ENCODE data around the gene TIAL1.
"Not testable (repeated sequence)": the region's sequence is repeated elsewhere in the genome, so short reads cannot be mapped to it uniquely, and the experiment has no call there.

The TIAL1 gene

DNA sequence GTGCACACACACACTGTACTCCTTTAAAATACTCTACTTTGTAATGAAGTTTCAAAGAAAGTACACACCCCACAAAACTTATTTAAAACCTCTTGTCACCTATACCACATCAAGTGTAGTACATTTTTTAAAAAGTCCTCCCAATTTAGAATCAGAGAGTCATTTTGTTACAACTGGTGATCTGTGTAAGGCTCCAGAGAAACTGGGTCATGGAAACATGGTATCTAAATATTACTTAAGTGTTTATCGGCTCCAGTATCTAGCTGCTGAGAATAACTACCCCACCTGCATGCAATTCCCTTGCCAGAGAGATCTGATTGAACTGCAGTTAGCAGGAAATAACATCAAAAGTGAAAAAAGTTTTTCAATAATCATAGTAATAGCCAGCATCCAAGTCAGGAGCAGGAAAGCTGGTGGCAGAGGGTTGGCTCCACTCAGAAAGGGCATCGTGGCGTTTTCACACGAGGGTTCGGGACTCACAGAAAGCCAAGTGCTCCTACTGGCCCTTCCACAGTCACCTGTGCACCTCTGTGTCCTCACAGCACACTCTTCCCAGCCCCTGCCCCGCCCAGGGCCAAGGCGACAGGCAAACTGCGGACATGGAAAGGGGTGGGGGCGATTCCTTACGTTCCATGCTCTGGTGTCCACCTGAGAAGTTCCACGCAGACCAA is 60.8 kb downstream of the TIAL1 start:
- Histone ChIP-seq H3K27ac (ENCODE audit: low read depth, low read length) (no peak overlapping the region), H4K20me1 (ENCODE audit: low read depth, low read length) (no peaks in the 10 kb centered on the region; the same call in 1 of the 2 replicates), H3K79me2 (ENCODE audit: insufficient read depth, low read length) (no peaks in the 10 kb centered on the region), H3K9me3 (ENCODE audit: insufficient read depth, low read length) (no peaks in the 10 kb centered on the region), H3K9ac (ENCODE audit: low read length) (no peak overlapping the region), H3F3A (ENCODE audit: insufficient read depth) (0 out of 2 replicates have a peak, but pooled peaks cover 3% of the 10 kb centered on the region), H3K4me3 (ENCODE audit: insufficient read depth, low read length, poor library complexity, severe bottlenecking) (no peak overlapping the region), H3K4me2 (ENCODE audit: low read depth, low read length, poor library complexity, severe bottlenecking) (no peak overlapping the region), H3K27me3 (ENCODE audit: low read length) (no peaks in the 10 kb centered on the region), H3K36me3 (ENCODE audit: low read length) (no peaks in the 10 kb centered on the region), H3K9me2 (replicated peaks; ENCODE audit: insufficient read depth, low read length) (no peaks in the 10 kb centered on the region), H2AFZ (ENCODE audit: low read depth, low read length, severe bottlenecking) (no peak overlapping the region)
- no peak for TF ChIP-seq CTCF (IDR thresholded peaks at IDR 0.05; ENCODE audit: insufficient read depth, low read length, poor library complexity, severe bottlenecking)
- TF ChIP-seq EZH2phosphoT487 (conservative IDR thresholded peaks at IDR 0.05; ENCODE audit: low read length): no peak

DNA sequence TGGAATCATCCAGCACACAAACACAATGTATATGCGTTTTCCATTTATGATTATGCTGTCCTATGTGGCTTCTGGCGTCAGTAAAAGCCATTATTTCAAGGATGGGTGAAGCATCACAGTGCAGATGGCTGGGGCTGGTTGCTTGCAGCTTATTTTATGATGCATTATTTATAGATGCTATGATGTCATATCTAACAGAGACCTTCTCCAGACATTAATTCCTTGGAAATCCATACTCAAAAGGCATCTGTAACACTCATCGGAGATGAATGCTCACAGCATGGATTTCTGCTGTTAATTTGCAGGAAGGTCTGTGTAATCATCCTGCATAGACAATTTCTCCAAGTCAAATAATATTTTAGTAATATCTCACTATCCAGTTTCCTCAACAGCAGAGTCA is 61.5 kb downstream of the TIAL1 start:
- Histone ChIP-seq H3F3A (ENCODE audit: insufficient read depth) (no peaks in the 10 kb centered on the region), H3K9me2 (replicated peaks; ENCODE audit: insufficient read depth, low read length) (no peaks in the 10 kb centered on the region), H3K4me2 (ENCODE audit: low read depth, low read length, poor library complexity, severe bottlenecking) (no peak overlapping the region), H3K4me3 (ENCODE audit: insufficient read depth, low read length, poor library complexity, severe bottlenecking) (no peak overlapping the region), H2AFZ (ENCODE audit: low read depth, low read length, severe bottlenecking) (no peak overlapping the region), H3K27ac (ENCODE audit: low read depth, low read length) (no peak overlapping the region), H3K27me3 (ENCODE audit: low read length) (no peaks in the 10 kb centered on the region), H3K9me3 (ENCODE audit: insufficient read depth, low read length) (no peaks in the 10 kb centered on the region), H3K9ac (ENCODE audit: low read length) (no peak overlapping the region), H3K79me2 (ENCODE audit: insufficient read depth, low read length) (no peaks in the 10 kb centered on the region), H3K36me3 (ENCODE audit: low read length) (no peaks in the 10 kb centered on the region), H4K20me1 (ENCODE audit: low read depth, low read length) (no peaks in the 10 kb centered on the region; the same call in 1 of the 2 replicates)
- TF ChIP-seq EZH2phosphoT487 (conservative IDR thresholded peaks at IDR 0.05; ENCODE audit: low read length): no peak
- TF ChIP-seq CTCF (IDR thresholded peaks at IDR 0.05; ENCODE audit: insufficient read depth, low read length, poor library complexity, severe bottlenecking): no peak

GRCh38 chr10:119533473-119533872 is 63.3 kb downstream of the TIAL1 start:
- Histone ChIP-seq H3K4me3 (ENCODE audit: insufficient read depth, low read length, poor library complexity, severe bottlenecking) (no peak overlapping the region), H3K9ac (ENCODE audit: low read length) (no peak overlapping the region), H3K9me2 (replicated peaks; ENCODE audit: insufficient read depth, low read length) (no peaks in the 10 kb centered on the region), H4K20me1 (ENCODE audit: low read depth, low read length) (no peaks in the 10 kb centered on the region; the same call in 1 of the 2 replicates), H3K4me2 (ENCODE audit: low read depth, low read length, poor library complexity, severe bottlenecking) (no peak overlapping the region), H3K36me3 (ENCODE audit: low read length) (no peaks in the 10 kb centered on the region), H3F3A (ENCODE audit: insufficient read depth) (no peaks in the 10 kb centered on the region), H3K27ac (ENCODE audit: low read depth, low read length) (no peak overlapping the region), H3K79me2 (ENCODE audit: insufficient read depth, low read length) (no peaks in the 10 kb centered on the region), H3K9me3 (ENCODE audit: insufficient read depth, low read length) (no peaks in the 10 kb centered on the region), H3K27me3 (ENCODE audit: low read length) (no peaks in the 10 kb centered on the region), H2AFZ (ENCODE audit: low read depth, low read length, severe bottlenecking) (no peak overlapping the region)
- no peak for TF ChIP-seq CTCF (IDR thresholded peaks at IDR 0.05; ENCODE audit: insufficient read depth, low read length, poor library complexity, severe bottlenecking)
- no peak for TF ChIP-seq EZH2phosphoT487 (conservative IDR thresholded peaks at IDR 0.05; ENCODE audit: low read length)

DNA sequence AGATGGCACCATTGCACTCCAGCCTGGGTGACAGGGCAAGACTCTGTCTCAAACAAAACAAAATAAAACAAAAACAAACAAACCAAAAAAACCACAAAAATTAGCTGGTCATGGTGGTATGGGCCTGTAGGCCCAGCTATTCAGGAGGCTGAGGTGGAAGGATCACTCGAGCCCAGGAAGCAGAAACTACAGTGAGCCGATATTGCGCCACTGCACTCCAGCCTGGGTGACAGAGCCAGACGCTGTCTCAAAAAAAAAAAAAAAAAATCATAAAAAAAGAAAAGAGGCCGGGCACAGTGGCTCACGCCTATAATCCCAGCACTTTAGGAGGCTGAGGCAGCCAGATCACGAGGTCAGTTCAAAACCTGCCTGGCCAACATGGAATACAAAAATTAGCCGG is 64.0 kb downstream of the TIAL1 start:
- H3F3A ChIP-seq (ENCODE audit: insufficient read depth); H4K20me1 ChIP-seq (ENCODE audit: low read depth, low read length); H3K27ac ChIP-seq (ENCODE audit: low read depth, low read length); H3K4me3 ChIP-seq (ENCODE audit: insufficient read depth, low read length, poor library complexity, severe bottlenecking); H2AFZ ChIP-seq (ENCODE audit: low read depth, low read length, severe bottlenecking); H3K36me3 ChIP-seq (ENCODE audit: low read length); H3K79me2 ChIP-seq (ENCODE audit: insufficient read depth, low read length); H3K27me3 ChIP-seq (ENCODE audit: low read length); H3K4me2 ChIP-seq (ENCODE audit: low read depth, low read length, poor library complexity, severe bottlenecking); H3K9me3 ChIP-seq (ENCODE audit: insufficient read depth, low read length); H3K9me2 ChIP-seq (replicated peaks; ENCODE audit: insufficient read depth, low read length); H3K9ac ChIP-seq (ENCODE audit: low read length): not testable (repeated sequence)

DNA sequence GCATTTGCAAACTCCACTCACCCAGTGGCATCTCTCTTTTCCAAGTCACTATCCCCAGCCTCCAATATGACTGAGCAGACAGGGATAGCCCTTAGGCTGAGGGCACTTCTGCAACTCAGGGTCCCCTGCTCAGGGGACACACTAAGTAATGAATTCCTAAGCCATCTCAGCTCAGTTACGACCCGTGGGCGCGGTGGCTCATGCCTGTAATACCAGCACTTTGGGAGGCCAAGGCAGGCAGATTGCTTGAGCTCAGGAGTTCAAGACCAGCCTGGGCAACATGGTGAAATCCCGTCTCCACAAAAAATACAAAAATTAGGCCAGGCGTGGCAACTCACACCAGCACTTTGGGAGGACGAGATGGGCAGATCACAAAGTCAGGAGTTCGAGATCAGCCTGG is 64.5 kb downstream of the TIAL1 start:
- H3K4me3 ChIP-seq (ENCODE audit: insufficient read depth, low read length, poor library complexity, severe bottlenecking); H3K9me2 ChIP-seq (replicated peaks; ENCODE audit: insufficient read depth, low read length); H3K4me2 ChIP-seq (ENCODE audit: low read depth, low read length, poor library complexity, severe bottlenecking); H3K9me3 ChIP-seq (ENCODE audit: insufficient read depth, low read length); H3K36me3 ChIP-seq (ENCODE audit: low read length); H3K9ac ChIP-seq (ENCODE audit: low read length); H3F3A ChIP-seq (ENCODE audit: insufficient read depth); H3K27ac ChIP-seq (ENCODE audit: low read depth, low read length); H4K20me1 ChIP-seq (ENCODE audit: low read depth, low read length); H3K27me3 ChIP-seq (ENCODE audit: low read length); H3K79me2 ChIP-seq (ENCODE audit: insufficient read depth, low read length); H2AFZ ChIP-seq (ENCODE audit: low read depth, low read length, severe bottlenecking): not testable (repeated sequence)
